Hepatocyte (in vitro differentiated cells): ENCODE measurements around the gene BOK. TPM values are rescaled to one million over a fixed set of nuclear protein-coding genes. Genes with fewer than 3 reads are reported as not detected.

Source experiments
- DNase-seq: peaks from one replicate; pipeline ENCODE4 v3.0.0-alpha.2; 2016; ENCODE audit warnings: low spot score
- H2AFZ ChIP-seq: fragments of 200-600 bp; sonication (generic); 2 replicates; pipeline ENCODE4 v1.6.0; 2016; ENCODE audit warnings: antibody characterized with exemption, mild to moderate bottlenecking
- H3K27ac ChIP-seq: fragments of 200-600 bp; sonication (generic); 2 replicates; pipeline ENCODE4 v1.5.1; 2016; ENCODE audit warnings: mild to moderate bottlenecking
- H3K27me3 ChIP-seq: fragments of 200-600 bp; sonication (generic); 2 replicates; pipeline ENCODE4 v1.6.1; 2016
- H3K36me3 ChIP-seq: fragments of 200-600 bp; sonication (generic); replicated peaks from 2 replicates; pipeline ENCODE4 v1.5.1; 2016; ENCODE audit warnings: low read depth; ENCODE audit not compliant: insufficient read depth
- H3K4me1 ChIP-seq: fragments of 200-600 bp; sonication (generic); 2 replicates; pipeline ENCODE4 v1.5.1; 2016; ENCODE audit warnings: mild to moderate bottlenecking, moderate library complexity; ENCODE audit not compliant: insufficient read depth
- H3K4me2 ChIP-seq: fragments of 200-600 bp; sonication (generic); 2 replicates; pipeline ENCODE4 v1.6.0; 2016
- H3K4me3 ChIP-seq: fragments of 200-600 bp; sonication (generic); 2 replicates; pipeline ENCODE4 v1.5.1; 2016; ENCODE audit warnings: mild to moderate bottlenecking
- H3K79me2 ChIP-seq: fragments of 200-600 bp; sonication (generic); 2 replicates; pipeline ENCODE4 v1.6.0; 2017; ENCODE audit warnings: mild to moderate bottlenecking
- H3K9me2 ChIP-seq: fragments of 200-600 bp; sonication (generic); replicated peaks from 2 replicates; pipeline ENCODE4 v1.6.0; 2017; ENCODE audit warnings: mild to moderate bottlenecking; ENCODE audit not compliant: insufficient read depth
- H3K9me3 ChIP-seq: fragments of 200-600 bp; sonication (generic); 2 replicates; pipeline ENCODE4 v1.5.1; 2016; ENCODE audit warnings: low read depth, mild to moderate bottlenecking
- H4K20me1 ChIP-seq: fragments of 200-600 bp; sonication (generic); 2 replicates; pipeline ENCODE4 v1.6.0; 2016; ENCODE audit warnings: mild to moderate bottlenecking; ENCODE audit not compliant: insufficient read depth, poor library complexity, severe bottlenecking
- EZH2 ChIP-seq: fragments of 200-600 bp; sonication (generic); IDR thresholded peaks from 2 replicates; pipeline ENCODE4 v1.6.1; 2016; ENCODE audit warnings: antibody characterized with exemption, mild to moderate bottlenecking, borderline replicate concordance
- EZH2phosphoT487 ChIP-seq: fragments of 200-600 bp; sonication (generic); IDR thresholded peaks from one replicate; pipeline ENCODE4 v1.6.1; 2018; ENCODE audit warnings: antibody characterized with exemption, mild to moderate bottlenecking, low read depth, moderate library complexity; ENCODE audit not compliant: unreplicated experiment, severe bottlenecking
- WGBS: methylation state at CpG from one replicate; pipeline ENCODE4 v1.1.6; 2016; ENCODE audit warnings: low lambda C conversion rate; ENCODE audit errors: missing lambda C conversion rate; 5-methylcytosine and 5-hydroxymethylcytosine counted together
- polyA plus RNA-seq: library from polyadenylated mRNA; unstranded; fragments of >200 nt; fragmentation: Nextera tagmentation; extraction: Ambion mirVana; gene quantifications from 2 replicates; pipeline ENCODE4 v1.2.1, GENCODE V29; 2016
- total RNA-seq: library from RNA; depleted of rRNA; stranded (reverse); fragments of >200 nt; gene quantifications from 2 replicates; pipeline ENCODE4 v1.2.3, GENCODE V29; 2014
- TF ChIP-seq, protein P1 (sequence below): fragments of 200-600 bp; sonication (generic); IDR thresholded peaks from 2 replicates; pipeline ENCODE4 v1.5.1; 2016; ENCODE audit warnings: antibody characterized with exemption, mild to moderate bottlenecking; ENCODE audit not compliant: poor library complexity

The BOK gene
- total and polyA plus RNA-seq, 2 experiments from 2014 or later = 24.2 to 26.5 TPM

DNA sequence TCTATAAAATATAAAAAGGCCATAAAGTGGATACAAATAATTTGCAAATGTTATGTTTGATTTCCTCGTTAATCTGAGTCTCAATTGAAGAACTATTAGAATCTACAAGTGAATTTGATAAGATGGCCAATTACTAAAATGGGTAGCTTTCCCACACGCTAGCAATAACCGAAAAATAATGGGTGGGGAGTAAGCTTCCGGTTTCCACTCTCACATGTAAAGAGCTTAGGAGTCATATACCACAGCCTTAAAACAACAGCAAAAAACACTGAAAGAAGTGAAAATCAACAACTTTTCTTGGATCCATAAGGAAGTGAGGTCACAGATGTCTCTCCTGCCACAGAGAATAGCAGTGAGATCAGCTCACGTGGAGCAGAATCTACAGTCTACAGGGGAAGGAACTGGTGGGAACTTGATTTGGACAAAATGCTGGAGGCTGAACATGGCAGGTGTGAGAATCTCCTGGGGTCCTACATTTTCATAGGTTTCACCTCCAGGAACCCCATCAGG lies 59.8 kb downstream of the BOK start:
- 96% methylated on average over 5 of the region's 5 CpGs for WGBS
- Histone ChIP-seq H3K9me2 (no peaks in the 10 kb centered on the region), H3K27me3 (no peaks in the 10 kb centered on the region), H3K36me3 (no peaks in the 10 kb centered on the region), H3K9me3 (no peaks in the 10 kb centered on the region), H4K20me1 (no peaks in the 10 kb centered on the region), H3K27ac (no peak overlapping the region), H3K4me1 (peaks cover 9% of the 10 kb centered on the region), H2AFZ (no peak overlapping the region), H3K4me2 (no peak overlapping the region), H3K4me3 (no peak overlapping the region), H3K79me2 (peaks cover 75% of the 10 kb centered on the region)
- no peak for DNase-seq
- TF ChIP-seq, protein P1, sequence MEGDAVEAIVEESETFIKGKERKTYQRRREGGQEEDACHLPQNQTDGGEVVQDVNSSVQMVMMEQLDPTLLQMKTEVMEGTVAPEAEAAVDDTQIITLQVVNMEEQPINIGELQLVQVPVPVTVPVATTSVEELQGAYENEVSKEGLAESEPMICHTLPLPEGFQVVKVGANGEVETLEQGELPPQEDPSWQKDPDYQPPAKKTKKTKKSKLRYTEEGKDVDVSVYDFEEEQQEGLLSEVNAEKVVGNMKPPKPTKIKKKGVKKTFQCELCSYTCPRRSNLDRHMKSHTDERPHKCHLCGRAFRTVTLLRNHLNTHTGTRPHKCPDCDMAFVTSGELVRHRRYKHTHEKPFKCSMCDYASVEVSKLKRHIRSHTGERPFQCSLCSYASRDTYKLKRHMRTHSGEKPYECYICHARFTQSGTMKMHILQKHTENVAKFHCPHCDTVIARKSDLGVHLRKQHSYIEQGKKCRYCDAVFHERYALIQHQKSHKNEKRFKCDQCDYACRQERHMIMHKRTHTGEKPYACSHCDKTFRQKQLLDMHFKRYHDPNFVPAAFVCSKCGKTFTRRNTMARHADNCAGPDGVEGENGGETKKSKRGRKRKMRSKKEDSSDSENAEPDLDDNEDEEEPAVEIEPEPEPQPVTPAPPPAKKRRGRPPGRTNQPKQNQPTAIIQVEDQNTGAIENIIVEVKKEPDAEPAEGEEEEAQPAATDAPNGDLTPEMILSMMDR = no peak
- no peak for TF ChIP-seq EZH2phosphoT487
- no peak for TF ChIP-seq EZH2

- H3K79me2 ChIP-seq = peaks cover 75% of the 10 kb centered on the region
- H3K27ac ChIP-seq = no peak overlapping the region
- 95% methylated on average over 11 of the region's 11 CpGs for WGBS
- no peaks in the 10 kb centered on the region for H4K20me1 ChIP-seq
- H3K4me1 ChIP-seq = peaks cover 5% of the 10 kb centered on the region
- no peaks in the 10 kb centered on the region for H3K27me3 ChIP-seq
- no peak for DNase-seq
- H3K4me2 ChIP-seq = no peak overlapping the region
- TF ChIP-seq EZH2 (no peak), EZH2phosphoT487 (no peak)
- TF ChIP-seq, protein P1 = no peak
- no peaks in the 10 kb centered on the region for H3K36me3 ChIP-seq
- no peak overlapping the region for H2AFZ ChIP-seq
- no peaks in the 10 kb centered on the region for H3K9me2 ChIP-seq
- H3K9me3 ChIP-seq = no peaks in the 10 kb centered on the region
- H3K4me3 ChIP-seq = no peak overlapping the region
These were observed 60.3 kb downstream of the BOK start for GRCh38 chr2:241618829-241619228.

- 100% methylated on average over 3 of the region's 20 CpGs for WGBS
- Histone ChIP-seq H3K4me3 (no peak overlapping the region), H3K79me2 (peaks cover 77% of the 10 kb centered on the region), H3K27ac (no peak overlapping the region), H3K9me2 (no peaks in the 10 kb centered on the region), H4K20me1 (no peaks in the 10 kb centered on the region), H3K4me1 (peaks cover 5% of the 10 kb centered on the region), H2AFZ (no peak overlapping the region), H3K27me3 (no peaks in the 10 kb centered on the region), H3K36me3 (no peaks in the 10 kb centered on the region), H3K9me3 (no peaks in the 10 kb centered on the region), H3K4me2 (no peak overlapping the region)
- no peak for DNase-seq
- TF ChIP-seq EZH2phosphoT487 (no peak), EZH2 (no peak)
- TF ChIP-seq, protein P1 = no peak
These were observed 61.3 kb downstream of the BOK start for GRCh38 chr2:241619597-241620418.
